ENCODE data around the gene IL2. TPM values are rescaled to one million over a fixed set of nuclear protein-coding genes. Genes with fewer than 3 reads are reported as not detected.

The IL2 gene
- total RNA-seq = not detected
- long read RNA-seq = 0 reads

GRCh38 chr4:122456231-122457116, at the start of gene IL2:
TSS of gene IL2 (minus strand) at chr4:122456725. CDS start at chr4:122456440, 285 bp downstream.
- intact Hi-C loops (cut with DNase I) = no loop called here
- DNase-seq (ENCODE audit: low spot score) = no peak

- intact Hi-C loops (cut with DNase I) = no loop called here
- DNase-seq (ENCODE audit: low spot score) = no peak
Observed at GRCh38 chr4:122503214-122503613, 46.7 kb upstream of the IL2 start.

DNA sequence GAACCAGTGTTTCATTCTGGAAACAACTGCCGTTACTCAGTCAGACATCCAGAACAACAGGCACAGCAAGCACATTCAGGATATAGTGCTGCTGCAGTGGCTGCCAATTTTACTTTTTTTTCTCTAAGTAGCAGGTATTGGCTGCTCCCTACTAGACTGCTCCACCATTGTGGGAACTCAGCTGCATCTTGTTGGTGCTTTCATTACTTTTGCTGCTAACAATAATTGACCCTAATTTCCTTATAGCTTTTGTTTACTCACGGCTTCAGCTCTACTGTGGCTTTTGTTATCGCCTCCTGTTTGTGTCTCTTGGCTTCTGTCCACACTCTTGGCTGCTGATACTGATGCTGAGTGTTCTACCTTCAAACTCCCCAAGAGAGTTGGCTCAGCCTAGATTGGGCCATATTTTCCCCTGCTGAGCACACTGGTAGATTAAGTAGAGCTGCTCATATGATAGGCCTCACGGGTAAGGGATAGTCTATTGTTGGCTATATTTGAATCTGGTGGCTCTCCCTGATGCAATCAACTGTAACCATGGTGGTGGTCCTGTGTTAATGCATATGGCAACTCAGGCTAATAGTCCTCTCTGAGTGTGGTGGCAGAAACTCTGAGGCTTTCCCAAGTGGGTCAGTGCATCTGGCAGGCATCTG, 44.5 kb upstream of the IL2 start:
- intact Hi-C loops (cut with DNase I) = no loop called here
- no peak for DNase-seq (ENCODE audit: low spot score)

- intact Hi-C loops (cut with DNase I) = no loop called here
- no peak for DNase-seq (ENCODE audit: low spot score)
Observed at GRCh38 chr4:122489061-122489460, 32.5 kb upstream of the IL2 start.

- DNase-seq (ENCODE audit: low spot score) = no peak
- intact Hi-C loops (cut with DNase I) = no loop called here
Observed at GRCh38 chr4:122483481-122483880, 27.0 kb upstream of the IL2 start.

DNA sequence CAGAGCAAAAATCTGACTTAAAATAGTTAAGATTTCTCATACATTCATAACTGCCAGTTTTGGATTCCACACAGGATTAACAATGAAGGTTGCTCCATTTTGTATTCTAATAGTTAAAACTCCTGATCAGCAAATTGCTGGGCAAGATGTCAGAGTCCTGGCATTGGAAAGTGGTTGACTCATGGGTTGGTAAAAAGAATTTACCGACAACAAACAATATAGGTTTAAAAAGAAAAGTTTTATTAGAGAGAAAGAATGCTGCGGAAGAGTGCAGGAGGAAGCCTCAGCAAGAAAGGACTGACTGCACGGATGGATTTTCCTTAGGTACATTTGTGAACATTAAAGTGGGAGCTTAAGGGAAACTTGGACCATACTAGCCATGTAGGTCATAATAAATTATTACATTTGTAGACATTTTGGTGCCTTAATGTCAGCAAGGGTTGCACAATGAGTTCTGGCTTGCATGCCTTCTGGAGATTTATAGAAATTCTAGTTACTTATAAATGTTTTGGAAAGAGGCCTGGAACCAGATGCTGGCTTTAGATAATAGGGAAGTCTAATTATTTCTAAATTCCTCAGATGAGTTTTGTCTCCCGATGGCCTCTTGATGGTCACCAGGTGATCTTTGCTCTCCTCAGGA, 25.4 kb upstream of the IL2 start:
- DNase-seq (ENCODE audit: low spot score) = no peak
- intact Hi-C loops (cut with DNase I) = no loop called here

- intact Hi-C loops (cut with DNase I) = no loop called here
- DNase-seq (ENCODE audit: low spot score) = no peak
Observed at GRCh38 chr4:122480655-122481487, 24.3 kb upstream of the IL2 start.

DNA sequence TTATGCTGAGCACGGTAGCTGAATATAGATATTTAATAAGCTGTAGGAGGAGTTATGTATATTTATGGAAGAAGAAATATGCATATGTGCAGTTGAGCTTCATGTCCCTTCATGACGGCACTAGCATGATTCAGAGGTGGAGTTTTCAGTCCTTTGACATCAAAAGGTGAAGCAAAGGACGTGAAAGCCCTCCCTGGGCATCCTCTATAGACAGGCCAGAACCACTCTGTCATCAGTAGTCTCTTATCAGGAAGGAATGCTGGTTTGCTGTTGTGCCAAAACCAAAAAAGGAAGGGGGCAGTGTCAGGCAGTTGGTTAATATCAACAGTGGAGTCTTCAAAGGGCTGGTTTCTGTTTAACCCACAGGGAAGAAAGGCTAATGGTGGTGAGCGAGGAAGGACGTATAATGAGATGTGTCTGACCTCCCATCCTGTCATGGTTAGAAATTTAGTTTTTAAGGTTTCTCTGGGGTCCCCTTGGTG, 23.5 kb upstream of the IL2 start:
- DNase-seq (ENCODE audit: low spot score) = no peak
- intact Hi-C loops (cut with DNase I) = no loop called here

DNA sequence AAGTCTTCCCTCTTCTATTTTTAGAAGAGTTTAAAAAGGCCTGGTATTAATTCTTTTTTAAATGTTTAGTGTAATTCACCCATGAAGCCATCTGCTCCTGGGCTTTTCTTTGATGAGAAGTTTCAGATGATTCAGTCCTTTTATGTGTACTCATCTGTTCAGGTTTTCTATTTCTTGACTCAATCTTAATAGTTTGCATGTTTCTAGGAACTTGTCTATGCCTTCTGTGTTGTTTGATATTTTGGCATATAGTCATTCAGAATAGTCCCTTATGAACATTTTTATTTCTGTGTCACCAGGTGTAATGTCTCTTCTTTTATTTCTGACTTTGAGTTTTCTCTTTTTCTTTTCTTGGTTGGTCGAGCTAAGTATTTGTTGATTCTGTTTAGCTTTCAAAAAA, 20.2 kb upstream of the IL2 start:
- DNase-seq (ENCODE audit: low spot score) = no peak
- intact Hi-C loops (cut with DNase I) = no loop called here

DNA sequence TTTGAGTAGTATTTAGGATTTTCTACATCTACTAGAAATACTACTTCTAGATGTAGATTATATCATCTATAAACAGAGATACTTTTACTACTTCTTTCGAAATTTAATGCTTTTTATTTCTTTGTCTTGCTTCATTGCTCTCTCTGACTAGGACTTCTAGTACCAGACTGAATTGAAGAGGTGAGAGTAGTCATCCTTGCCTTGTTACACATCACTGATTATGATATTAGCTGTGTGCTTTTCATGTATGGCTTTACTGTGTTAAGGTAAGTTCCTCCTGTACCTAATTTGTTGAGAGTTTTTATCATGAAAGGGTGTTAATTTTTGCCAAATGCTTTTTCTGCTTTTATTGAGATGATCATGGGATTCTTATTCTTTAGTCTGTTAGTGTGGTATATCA, 19.6 kb upstream of the IL2 start:
- intact Hi-C loops (cut with DNase I) = no loop called here
- DNase-seq (ENCODE audit: low spot score) = no peak

- no peak for DNase-seq (ENCODE audit: low spot score)
- intact Hi-C loops (cut with DNase I) = no loop called here
Observed at GRCh38 chr4:122475233-122475632, 18.7 kb upstream of the IL2 start.

GRCh38 chr4:122469457-122469856, 12.9 kb upstream of the IL2 start:
- intact Hi-C loops (cut with DNase I) = no loop called here
- no peak for DNase-seq (ENCODE audit: low spot score)

DNA sequence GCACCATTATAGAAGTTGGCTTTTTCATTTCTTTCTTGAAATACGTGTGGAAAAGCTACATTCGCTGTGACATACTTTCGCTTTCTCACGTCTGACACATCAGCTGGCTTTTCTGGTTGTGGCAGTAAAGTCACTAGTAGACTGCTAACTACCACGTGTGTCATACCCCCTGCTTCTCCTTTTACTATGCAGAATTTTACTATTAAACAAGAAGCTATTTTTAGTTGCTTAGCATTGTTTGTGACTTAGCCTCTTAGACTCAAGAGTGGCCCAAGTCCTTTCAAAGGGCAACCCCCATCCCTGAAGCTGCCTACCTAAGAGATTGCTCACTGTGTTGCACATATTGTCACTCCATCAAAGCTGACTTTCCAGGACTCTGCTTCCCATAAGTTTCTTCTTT, 2.1 kb upstream of the IL2 start:
- no peak for DNase-seq (ENCODE audit: low spot score)
- intact Hi-C loops (cut with DNase I) = no loop called here

DNA sequence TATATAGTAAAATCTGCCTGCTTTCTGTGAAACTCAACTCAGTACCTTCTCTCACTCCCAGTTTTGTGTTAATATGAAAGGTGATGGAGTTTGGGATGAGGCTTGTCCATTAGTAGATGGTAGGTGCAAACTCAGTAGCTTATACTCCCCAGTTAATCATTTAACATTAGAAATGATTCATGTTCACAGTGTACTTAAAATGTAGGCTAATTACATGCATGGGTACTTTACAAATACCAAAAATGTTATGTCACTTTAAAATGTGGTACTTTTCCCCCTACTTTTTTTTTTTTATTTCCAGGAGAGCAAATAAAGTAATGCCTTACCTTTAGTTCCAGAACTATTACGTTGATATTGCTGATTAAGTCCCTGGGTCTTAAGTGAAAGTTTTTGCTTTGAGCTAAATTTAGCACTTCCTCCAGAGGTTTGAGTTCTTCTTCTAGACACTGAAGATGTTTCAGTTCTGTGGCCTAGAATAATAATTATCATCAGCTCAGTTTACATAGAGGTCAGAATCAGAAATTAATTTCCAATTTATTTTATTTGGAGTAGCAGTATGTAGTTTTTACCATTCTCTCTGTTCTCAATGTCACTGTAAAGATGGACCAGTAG, 3.0 kb downstream of the IL2 start:
- intact Hi-C loops (cut with DNase I) = no loop called here

DNA sequence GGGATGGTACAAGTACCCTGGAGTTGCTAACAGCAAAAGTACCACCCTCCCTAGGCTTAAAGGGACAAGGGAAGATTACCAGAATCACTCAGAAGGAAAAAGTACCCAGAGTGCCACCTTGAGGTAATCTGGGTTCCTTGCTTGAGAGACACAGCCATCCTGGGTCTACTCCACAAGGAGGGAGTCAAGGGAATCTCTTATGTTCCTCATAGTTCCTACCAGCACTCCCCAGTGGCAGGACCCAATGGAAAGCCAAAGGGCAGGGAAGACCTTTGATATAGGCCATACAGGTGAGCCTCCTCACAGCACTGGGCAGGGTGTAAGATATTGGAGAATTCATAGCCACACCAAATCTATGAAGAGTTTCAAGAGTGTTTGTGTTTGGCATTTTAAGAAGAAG, 5.7 kb downstream of the IL2 start:
- no peak for DNase-seq (ENCODE audit: low spot score)
- intact Hi-C loops (cut with DNase I) = no loop called here

More for the DNA sequence above, 3.0 kb downstream of the IL2 start:
- DNase-seq (ENCODE audit: low spot score) = no peak

DNA sequence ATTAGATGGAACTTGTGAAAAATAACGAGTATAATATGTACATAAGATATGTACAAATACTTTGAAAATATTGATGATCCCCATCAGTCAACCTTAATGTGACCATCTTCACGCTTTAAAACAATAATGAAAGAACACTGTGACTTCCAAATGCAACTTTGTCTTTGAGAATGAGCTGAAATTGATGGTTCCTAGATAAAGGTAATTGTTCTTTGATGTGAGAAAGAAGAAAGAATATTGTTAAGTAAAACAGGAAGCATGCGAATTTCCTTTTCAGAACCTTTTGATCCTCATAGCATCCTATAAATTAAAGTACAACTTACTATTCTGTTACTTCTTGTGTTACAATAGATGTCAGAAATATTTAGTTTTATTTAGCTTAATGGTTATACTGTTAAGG, 22.2 kb downstream of the IL2 start:
- no peak for DNase-seq (ENCODE audit: low spot score)
- intact Hi-C loops (cut with DNase I) = no loop called here

DNA sequence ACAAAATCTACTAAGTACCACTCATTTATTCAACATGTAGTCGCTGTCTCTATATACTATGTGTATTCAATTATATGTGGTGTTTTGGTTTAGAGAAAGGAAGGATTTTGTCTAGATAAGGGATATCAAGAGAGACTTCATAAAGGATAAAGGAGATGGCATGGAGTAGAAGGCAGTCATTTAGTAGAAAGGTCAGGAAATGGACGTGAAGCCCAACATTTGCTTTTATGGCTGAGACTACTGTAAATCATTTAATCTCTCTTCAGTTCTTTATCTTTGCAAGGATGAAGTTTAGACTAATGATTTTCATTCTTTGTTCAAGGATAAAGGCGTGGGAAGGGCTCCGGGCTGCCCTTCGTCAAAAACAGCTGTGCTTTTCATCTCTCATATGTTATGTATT, 25.2 kb downstream of the IL2 start:
- no peak for DNase-seq (ENCODE audit: low spot score)
- intact Hi-C loops (cut with DNase I) = no loop called here

DNA sequence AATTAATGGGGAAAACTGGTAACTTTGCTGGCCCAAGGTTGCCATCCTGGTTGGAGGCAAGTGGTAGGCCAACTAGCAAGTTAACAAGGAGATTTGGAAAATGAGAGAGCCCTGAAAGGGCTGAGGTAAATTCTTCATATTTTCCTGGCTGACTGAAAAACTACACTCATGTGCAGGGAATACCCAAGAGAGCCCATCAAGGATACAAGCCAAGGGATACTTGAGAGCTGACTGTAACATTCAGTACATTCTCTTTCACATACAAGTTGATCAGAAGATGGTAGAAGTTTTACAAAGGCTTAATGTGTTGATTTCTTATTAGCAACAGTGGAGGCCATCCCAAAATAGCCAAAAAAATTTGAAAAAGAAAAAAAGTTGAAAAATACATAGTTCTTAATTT, 33.3 kb downstream of the IL2 start:
- no peak for DNase-seq (ENCODE audit: low spot score)
- intact Hi-C loops (cut with DNase I) = no loop called here

GRCh38 chr4:122412547-122412946, 44.0 kb downstream of the IL2 start:
- intact Hi-C loops (cut with DNase I) = no loop called here
- no peak for DNase-seq (ENCODE audit: low spot score)

Data from cardiac septum (tissue), 1 donor.